GM10847 (cell line): ENCODE measurements around the gene POLN.

Experiments used
- POLR2A ChIP-seq: IDR thresholded peaks from 2 replicates; pipeline ENCODE4 v1.6.1; 2011; ENCODE audit not compliant: insufficient read length; ENCODE audit errors: extremely low read depth

POLN gene

GRCh38 chr4:2075171-2075986, 166.5 kb downstream of the POLN start:
- TF ChIP-seq POLR2A: no peak

DNA sequence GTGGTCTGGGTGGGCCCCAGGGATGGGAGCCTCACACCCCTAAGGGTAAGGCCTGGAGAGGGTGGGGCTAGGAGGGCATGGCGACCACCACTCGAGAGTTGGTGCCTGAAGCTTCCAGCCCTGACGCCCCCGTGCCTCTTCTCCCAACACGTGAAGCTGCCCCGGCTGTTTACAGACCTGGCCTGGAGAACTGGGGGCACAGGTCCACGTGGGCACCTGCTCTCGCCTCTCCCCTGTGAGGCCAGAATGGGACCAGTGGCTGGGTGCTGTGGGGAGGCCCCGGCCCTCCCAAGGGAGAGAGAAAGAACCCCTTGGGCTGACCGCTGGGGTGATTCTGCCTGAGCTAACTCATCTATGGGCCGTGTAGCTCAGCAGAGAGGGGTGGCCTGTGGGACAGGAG, 167.3 kb downstream of the POLN start:
- TF ChIP-seq POLR2A: no peak

- TF ChIP-seq POLR2A: no peak
These were observed 168.0 kb downstream of the POLN start for GRCh38 chr4:2073808-2074481.

- TF ChIP-seq POLR2A: no peak
These were observed 168.7 kb downstream of the POLN start for GRCh38 chr4:2072971-2073807.

- TF ChIP-seq POLR2A: no peak
These were observed 169.7 kb downstream of the POLN start for GRCh38 chr4:2071912-2072867.

DNA sequence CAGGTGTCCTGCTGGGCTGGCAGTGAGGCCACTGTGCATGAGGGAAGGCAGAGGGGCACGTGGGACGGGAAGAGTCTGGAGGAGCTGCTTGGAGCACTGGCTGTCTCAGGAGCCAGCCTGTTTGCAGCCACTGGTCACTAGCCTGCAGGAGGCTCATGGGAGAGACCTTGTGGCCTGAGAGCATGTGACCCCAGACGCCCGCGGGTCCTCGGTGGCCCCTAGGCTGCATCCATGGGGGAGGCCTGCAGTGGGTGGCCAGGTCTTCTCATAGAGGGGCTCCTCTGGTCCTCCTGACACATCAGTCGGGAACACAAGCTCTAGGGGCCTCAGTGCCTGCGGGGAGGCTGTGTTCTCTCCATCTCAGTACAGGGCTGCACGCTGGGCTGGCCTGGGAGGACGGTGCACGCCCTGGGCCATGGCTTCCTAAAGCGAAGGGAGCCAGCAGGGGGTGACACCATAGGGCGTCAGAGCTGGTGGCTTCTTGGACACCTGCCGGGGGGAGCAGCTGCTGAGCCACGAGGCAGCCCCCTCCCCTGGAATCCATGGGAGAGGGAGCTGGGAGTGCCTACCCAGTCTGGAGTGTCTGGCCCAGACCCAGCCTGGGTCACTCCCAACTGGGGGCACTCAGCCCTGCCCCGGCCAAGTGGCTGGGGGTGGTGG, 170.5 kb downstream of the POLN start:
- TF ChIP-seq POLR2A: no peak

DNA sequence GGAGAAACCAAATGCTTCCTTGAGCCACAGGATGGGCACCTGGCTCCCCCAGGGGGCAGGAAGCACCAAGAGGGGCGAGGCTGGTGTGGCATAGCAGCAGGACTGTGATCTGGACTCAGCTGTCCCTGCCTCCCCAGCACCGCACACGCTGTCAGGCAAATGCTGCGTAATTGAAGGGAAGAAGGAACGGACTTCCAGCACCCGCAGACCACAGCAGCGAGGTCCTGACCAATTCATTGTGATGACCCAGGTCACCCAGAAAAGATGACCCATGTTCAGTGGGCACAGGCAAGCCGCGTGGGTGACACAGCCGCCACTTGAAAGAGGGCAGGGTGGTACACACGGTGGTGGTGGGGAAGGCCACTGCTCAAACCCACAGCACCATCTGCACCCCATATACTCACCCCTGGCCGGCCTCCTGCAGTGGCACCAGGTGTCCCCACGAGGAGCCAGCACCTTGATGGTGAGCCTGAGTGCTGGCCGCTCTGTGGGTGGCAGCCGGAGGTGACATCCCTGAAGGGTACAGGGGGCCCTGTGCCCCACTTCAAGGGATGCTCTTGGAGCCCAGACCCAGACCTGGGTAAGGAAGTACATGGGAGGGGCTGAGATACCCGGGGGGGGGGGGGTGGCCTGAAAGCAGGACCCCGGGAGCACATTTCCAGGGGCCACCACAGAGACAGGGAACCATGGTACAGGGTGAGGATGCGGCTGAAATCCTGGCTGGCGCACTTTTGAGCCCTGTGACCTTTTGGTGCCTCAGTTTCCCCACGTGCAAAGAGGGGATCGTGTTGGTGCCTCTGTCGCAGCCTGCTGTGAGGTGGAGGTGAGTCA, 171.3 kb downstream of the POLN start:
- TF ChIP-seq POLR2A: no peak

DNA sequence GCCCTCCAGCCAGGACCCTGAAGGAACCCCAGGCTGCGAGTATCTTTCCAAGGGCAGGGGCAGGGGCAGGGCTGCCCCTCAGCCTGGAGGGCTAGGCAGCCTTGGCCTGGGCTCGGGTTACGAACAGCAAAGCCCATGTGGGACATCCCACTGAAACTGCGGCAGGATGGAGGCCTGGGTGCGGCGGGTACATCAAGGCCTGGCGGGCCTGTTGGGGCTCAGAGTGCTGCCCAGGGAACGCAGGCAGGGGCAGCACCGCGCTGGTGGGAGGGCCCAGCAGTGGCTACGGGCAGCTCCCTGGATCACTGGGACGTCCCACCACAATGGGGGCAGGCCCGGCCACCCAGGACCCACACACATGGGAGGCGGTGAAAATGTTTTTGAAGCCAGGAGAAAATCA, 171.9 kb downstream of the POLN start:
- TF ChIP-seq POLR2A: no peak

- no peak for TF ChIP-seq POLR2A
These were observed 172.6 kb downstream of the POLN start for GRCh38 chr4:2069161-2069971.

GRCh38 chr4:2068566-2068965, 173.4 kb downstream of the POLN start:
- TF ChIP-seq POLR2A: no peak

GRCh38 chr4:2068198-2068470, 173.8 kb downstream of the POLN start:
- TF ChIP-seq POLR2A: no peak

DNA sequence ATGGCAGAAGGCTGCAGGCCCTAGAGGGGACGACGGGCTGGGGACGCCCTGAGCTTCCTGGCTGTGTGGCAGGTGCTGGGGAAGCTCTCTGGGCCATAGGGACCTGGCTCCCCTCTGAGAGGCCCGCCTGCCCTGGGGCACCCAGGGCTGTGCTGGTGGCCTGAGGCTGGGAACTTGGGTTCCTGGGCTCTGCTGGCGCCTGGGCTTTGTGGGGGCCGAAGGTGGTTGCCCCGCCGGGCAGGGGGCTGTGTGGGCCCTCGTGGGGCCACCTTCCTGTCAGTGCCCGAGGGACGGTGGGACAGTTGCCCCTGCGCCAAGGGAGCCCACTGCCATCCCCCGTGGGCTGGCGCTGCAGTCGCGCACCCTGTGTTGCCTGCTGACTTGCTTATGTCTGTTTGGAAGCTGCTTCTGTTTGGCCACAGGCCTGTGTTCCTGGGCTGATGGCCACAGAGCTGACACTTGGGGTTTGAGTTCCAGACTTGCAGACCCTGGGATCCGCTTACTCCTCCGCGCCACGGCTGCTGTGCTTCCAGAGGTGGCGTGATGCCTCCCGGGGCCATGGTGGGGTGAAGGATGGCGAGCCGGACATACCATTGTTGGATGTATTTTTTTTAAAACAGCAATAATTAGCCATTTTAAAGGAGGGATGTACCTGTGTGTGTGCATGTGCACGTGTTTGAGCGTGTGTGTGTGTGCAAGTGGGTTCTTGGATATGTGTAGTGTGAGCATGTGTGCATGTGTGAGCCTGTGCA, 174.3 kb downstream of the POLN start:
- no peak for TF ChIP-seq POLR2A
